Suprapubic skin (tissue), 3 donors: ENCODE results near the gene MOCOS.

ENCODE experiments used
- CTCF ChIP-seq, 2 donors: fragments of 200-600 bp in 1 of 2; fragments of 450-650 bp in 1 of 2; sonication (generic) in 1 of 2; IDR thresholded peaks; one replicate each; pipeline ENCODE4 v1.5.1; 2016 to 2019; ENCODE audit warnings: antibody characterized with exemption in 2 of 2, mild to moderate bottlenecking in 1 of 2, moderate library complexity in 1 of 2
- EP300 ChIP-seq: sonication (generic); formaldehyde crosslinking; IDR thresholded peaks from one replicate; pipeline ENCODE4 v1.6.1; 2017; ENCODE audit warnings: antibody characterized with exemption

GRCh38 chr18:36249392-36249791 is 62.1 kb downstream of the MOCOS start:
- TF ChIP-seq CTCF (IDR thresholded peaks at IDR 0.05) (no peak), EP300 (no peak)
